HG03342 (cell line): ENCODE results near the gene AMBRA1.

ENCODE experiments used
- ATAC-seq: cut with Tn5 transposase; IDR thresholded peaks from one replicate; pipeline ENCODE4 v1.9.1; 2021; ENCODE audit warnings: mild to moderate bottlenecking, moderate library complexity; ENCODE audit not compliant: unreplicated experiment

AMBRA1 gene

GRCh38 chr11:46477136-46477535, 116.7 kb downstream of the AMBRA1 start:
- ATAC-seq, result no peak

DNA sequence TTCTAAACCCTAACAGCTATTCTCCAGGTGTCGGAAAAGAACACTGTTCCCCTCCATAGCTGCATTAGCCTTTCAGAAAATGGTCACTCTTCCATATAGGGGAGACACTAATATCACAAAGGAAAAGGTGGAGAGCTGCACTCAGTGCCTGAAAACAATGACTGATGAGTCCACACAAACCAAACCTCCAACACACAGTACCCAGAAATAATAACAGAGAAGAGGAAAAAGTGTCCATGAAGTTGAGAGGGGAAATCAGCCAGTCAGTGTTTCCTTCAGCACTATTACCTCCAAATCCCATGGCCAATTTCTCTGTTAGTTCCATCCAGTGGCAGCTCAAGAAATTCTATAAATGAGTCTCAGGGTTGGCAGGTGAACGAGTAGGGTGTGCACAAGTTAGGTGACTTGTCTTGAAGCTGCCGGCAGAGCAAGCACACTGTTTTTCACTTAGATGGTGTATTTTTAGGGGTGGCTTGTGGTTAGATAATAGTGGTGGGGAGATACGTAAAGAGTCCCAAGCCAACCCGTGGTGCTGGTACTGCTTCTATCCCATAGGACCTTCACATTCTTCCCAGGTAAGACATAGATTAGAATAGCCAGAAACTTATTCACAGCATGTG, 117.8 kb downstream of the AMBRA1 start:
- no peak for ATAC-seq

- ATAC-seq, result no peak
These were observed 118.5 kb downstream of the AMBRA1 start for GRCh38 chr11:46475051-46475925.

- ATAC-seq, result no peak
These were observed 121.2 kb downstream of the AMBRA1 start for GRCh38 chr11:46472662-46472994.

GRCh38 chr11:46471943-46472661, 121.7 kb downstream of the AMBRA1 start:
- ATAC-seq, result no peak

GRCh38 chr11:46469926-46470325, 123.9 kb downstream of the AMBRA1 start:
- no peak for ATAC-seq

DNA sequence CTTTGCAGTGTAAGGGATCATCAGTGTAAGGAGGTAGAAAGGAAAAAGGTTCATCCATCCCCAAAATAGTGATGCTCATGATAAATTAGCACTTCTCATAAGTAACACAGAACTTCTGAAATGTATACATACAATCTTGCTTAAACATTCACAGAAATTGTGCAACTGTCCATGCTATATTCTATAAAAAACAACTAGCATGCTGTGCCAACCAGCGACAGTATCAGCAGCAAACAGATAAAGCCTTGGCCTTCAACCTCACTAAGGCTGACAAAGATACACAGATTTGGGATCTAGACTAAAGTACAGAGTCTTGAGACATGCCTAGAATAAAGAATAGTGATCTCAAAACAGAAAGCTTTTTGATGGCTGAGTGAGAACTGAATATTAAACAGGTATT, 128.1 kb downstream of the AMBRA1 start:
- ATAC-seq, result no peak

DNA sequence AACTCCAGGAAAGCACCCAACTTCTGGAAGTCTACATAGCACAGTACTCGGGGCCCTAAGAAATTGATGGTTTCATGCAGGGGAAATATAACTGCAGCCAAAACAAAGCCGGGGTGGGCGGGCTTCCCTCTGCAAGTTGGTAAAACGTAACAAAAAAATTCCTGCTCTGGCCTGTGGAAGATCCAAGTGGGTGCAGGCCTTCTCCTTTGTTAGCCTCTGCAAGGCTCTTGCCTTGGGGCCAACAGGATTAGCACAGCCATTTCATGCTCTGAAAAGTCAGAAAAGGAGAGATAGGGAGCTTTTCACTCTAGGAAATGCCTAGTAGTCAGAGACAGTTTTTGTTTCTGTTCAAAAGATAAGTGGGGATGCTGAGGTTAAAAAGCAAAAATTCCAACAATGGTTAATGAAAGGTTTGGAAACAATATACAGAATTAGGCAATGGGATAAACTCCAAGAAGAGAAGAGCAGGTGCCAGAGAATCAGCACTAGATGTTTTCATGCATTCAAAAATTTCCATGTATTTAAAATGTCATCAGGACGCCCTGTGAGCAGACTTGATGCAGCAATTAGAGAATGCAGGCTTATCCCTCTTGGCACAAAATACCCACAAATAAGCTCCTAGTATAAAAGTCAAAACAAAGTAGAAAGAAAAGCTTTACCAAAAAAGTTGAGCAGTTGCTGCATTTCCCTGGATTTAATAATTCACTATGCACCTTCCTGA, 130.0 kb downstream of the AMBRA1 start:
- ATAC-seq, result no peak

DNA sequence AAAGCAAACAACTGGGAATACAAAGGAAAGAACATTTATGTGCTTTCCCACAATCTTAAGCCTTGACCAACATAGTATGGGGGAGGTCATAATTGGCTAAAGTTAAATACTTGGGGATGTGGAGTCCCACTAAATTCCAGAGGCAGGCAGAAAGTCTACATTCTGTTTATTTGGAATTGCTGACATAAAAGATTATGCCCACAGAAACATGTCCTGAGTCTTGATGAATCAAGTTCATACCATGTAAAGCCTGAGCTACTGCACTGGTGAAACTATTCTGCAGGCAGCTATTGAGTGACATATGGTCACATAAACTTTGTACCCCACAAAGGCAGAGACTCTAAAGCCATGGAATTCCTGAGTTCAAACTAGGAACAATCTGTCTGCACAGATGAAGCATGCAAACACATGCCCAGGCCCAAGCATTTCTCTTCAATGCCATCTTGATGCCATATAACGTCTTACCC, 132.3 kb downstream of the AMBRA1 start:
- ATAC-seq, result no peak

DNA sequence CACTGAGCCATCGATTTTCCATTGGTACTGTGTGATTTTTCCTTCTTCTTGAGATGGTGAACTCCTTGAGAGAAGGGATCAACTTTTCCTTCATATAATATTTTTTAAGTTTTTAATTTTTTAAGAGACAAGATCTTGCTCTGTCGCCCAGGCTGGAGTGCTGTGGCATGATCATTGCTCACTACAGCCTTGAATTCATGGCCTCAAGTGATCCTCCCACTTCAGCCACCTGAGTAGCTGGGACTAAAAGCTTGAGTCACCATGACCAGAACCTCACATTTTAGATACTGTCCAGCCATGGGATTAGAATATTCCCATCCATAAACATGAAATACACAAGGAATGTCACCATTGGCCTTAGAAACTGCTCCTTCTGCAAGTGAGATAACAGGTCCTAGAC, 135.3 kb downstream of the AMBRA1 start:
- ATAC-seq, result no peak

DNA sequence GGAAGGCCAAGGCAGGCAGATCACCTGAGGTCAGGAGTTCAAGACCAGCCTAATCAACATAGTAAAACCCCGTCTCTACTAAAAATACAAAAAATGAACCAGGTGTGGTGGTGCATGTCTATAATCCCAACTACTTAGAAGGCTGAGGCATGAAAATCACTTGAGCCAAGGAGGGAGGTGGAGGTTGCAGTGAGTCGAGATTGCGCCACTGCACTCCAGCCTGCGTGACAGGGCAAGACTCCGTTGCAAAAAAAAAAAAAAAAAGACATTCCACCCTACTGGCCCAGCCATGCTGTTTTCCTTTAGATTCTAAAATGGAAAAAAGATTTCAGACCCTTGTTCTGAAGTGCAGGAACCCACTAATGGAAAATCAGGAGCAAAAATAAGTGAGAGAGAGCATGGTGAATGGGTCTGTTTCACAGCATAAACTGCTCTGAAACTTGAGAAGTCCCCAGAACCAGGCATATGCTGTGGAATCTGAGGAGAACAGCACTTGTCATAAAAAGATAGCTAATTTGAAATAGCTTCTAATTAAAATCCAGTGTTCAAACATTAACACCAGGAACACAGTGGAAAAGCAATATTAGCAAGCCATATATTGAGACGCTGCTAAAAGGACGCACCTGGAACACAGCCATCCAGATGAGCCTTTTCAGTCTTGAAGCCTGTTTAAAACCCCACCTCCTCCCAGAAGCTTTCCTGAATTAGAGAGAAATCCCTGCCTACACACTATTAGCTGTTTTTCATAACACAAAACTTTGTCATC, 136.0 kb downstream of the AMBRA1 start:
- ATAC-seq, result no peak

- ATAC-seq, result no peak
These were observed 136.8 kb downstream of the AMBRA1 start for GRCh38 chr11:46457021-46457420.

DNA sequence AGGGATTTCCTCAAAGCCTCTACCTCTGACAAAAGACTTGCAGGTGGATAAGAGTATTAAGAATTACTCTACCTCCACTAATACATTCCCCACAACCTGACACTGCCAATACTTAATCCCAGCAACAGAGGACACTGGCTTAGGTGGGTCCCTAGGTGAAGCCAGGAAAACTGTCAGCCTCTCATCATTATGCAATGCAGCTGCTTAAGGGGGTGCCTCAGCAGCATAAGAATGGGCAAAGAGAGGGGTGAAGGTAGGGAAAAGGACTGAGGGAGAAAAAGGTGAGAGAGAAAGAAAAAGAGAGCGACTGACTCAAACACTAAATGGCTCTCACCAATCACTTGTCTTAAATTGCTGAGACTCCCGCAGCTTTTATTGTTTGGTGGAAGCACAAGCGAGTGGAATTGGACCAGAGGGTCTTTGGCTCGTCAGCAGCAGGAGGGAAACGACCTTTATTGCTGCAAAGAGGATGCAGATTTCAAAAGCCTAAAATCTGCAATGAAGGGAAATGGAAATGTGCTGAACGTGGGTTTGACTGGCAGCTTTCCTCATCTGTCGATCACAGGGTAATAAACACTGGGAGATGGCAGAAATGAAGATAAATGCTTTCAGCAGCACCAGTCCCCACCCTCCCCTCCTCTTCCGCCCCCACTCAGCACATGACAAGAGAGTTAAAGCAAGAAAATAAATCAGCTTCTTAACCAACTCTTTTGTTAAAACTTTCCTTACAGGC, 137.4 kb downstream of the AMBRA1 start:
- ATAC-seq, result no peak

GRCh38 chr11:46455834-46456233, 138.0 kb downstream of the AMBRA1 start:
- no peak for ATAC-seq

DNA sequence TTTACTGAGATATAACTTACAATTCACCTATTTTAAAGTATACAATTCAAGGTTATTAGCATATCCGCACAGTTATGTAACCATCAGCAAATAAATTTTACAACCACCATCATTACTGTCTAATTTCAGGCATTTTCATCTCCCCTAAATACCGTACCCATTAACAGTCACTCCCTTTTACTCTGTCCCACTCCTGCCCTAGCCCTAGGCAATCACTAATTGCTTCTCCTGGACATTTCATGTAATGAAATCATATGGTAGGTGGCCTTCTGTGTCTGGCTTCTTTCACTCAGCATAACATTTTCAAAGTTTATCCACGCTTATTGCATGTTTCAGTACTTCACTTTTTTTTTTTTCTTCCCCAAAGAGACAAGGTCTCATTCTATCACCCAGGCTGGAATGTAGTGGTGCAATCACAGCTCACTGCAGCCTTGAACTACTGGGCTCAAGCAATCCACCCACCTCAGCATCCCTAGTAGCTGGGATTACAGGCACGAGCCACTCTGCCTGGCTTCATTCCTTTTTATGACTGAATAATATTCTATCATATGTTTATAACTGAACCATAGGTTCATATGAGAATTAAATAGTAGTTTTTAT, 140.8 kb downstream of the AMBRA1 start:
- no peak for ATAC-seq

DNA sequence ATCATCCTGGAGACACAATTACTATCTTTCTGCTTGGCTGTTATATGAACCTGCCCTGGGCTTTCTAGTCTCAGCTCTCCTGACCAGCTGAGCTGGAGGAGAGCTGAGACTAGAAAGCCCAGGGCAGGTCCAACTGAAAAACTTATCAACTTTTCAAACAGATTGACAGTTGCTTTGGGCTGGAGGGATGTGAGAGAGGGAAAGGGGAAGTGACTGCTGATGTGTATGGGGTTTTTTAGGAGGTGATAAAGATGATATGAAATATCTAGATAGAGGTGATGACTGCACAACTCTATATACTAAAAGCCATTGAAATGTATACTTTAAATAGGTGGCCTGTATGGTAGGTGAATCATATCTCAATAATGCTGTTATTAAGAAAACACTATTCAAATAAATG, 142.1 kb downstream of the AMBRA1 start:
- ATAC-seq, result no peak

DNA sequence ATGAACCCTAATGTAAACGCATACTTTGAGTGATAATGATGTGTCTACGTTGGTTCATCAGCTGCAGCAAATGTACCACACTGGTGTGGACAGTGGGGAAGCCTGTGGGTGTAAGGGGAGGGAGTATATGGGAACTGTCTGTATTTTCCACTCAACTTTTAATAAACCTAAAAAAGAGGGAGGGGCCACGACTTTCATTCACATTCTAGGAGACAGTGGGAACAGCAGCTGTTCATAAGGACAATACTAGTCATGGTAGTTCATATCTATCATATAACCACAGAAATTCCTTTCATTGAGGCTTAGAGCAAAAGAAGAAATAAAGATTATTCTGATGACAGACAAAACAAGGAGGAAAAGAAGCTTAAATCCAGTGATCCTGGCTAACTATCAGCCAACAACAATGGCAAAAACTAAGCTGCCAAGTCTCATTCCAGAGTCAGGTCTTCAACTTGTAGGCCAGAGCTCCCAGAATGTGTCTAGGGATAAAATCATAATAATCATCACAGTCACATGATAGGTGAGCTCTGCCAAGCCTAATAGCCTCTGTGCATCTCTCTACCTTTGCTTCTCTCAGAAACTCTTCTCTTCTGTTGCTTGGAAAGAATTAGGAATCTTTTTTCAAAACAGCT, 142.9 kb downstream of the AMBRA1 start:
- no peak for ATAC-seq

- no peak for ATAC-seq
These were observed 146.3 kb downstream of the AMBRA1 start for GRCh38 chr11:46447544-46447943.
